Suppressor macrophage (primary cell): Measurements from ENCODE around the gene GPER1.
A peak's percentile ranks its signal among the peaks of the same experiment; 100 is the strongest.

ENCODE experiments used
- DNase-seq, 4 experiments: peaks; one replicate each; pipeline ENCODE4 v3.0.0-alpha.2; 2020 to 2022

The GPER1 gene

DNA sequence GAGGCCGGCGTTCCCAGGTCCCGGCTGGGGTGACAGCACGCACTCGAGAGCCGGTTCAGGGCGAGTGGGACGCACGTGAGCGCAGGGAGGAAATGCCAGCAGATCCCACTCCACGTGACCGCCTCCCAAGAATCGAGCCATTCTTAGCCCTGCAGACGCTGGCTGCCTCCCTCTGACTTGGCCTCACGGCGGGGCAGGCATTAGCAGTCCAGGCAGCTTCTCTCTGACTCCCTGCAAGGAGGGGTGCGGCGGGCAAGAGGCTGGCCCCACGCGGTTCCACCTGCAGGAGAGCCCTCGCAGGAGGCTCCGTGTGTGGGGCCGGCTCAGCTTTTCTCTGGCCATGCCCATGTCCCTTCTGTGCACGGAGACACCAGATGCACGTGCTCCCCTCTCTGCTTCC, 33.5 kb upstream of the GPER1 start:
- DNase-seq = no peak

- DNase-seq = peak in 2 of 4 experiments; percentile 38 to 50
Measured at GRCh38 chr7:1054861-1055450, 33.0 kb upstream of the GPER1 start.

DNA sequence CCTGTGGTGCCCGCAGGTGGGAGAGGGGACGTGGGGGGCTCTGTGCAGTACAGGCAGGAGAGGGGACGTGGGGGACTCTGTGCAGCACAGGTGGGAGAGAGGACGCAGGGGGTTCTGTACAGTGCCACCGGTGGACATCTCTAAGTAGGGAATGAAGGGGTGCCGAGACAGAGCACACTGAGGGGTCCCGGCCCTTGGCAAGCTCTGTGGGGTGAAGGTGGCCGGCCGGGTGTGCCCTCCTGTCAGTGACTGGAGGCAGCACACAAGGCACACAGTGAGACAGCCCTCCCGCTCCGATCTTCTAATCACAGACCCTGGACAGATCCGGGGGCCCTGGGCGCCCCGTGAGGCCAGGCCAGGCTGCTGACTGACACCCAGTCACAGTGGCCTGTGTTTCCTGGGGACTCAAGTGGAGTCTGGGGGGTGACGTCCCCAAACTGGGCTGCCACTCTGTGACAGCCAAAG, 32.4 kb upstream of the GPER1 start:
- no peak for DNase-seq

DNA sequence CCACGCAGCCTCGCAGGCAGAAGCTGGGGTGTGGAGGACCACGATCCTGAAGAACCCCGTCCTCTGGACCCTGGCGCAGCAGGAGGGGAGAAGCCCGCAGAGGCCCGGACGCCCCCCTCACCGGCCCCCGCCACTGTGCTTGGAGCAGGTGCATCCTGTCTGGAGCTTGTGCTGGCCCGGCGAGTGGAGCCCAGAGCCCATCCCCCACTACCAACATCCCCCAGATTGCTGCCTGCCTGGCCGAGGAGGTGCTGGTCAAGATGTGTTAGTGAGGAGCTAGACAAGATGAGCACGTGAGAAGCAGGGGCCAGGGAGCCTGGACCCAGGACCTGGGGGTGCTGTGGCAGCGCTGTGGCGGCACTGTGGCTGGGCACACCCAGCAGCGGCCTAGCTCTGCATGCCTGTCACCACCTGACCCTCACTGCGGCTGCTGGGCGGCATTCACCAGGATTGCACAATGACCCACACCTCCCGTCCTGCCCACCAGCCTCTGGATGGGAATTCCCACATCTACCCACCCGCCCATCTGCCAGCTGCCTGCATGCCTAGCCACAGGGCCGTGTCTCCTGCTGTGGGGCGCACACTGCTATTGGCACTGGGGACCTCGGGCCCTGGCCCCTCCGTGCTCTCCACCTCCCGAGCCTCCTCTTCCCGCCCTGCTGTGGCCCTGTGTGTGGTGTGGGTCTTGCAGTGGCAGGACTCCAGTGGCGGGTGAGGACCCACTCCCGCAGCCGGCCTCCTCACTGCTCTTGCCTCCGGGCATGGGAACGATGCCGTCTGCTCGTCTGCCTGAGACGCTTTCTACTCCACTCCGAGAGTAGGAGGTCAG, 31.7 kb upstream of the GPER1 start:
- DNase-seq = peak in 3 of 4 experiments; percentile 37 to 67 (median 57)

GRCh38 chr7:1056785-1057410, 31.0 kb upstream of the GPER1 start:
- no peak for DNase-seq

DNA sequence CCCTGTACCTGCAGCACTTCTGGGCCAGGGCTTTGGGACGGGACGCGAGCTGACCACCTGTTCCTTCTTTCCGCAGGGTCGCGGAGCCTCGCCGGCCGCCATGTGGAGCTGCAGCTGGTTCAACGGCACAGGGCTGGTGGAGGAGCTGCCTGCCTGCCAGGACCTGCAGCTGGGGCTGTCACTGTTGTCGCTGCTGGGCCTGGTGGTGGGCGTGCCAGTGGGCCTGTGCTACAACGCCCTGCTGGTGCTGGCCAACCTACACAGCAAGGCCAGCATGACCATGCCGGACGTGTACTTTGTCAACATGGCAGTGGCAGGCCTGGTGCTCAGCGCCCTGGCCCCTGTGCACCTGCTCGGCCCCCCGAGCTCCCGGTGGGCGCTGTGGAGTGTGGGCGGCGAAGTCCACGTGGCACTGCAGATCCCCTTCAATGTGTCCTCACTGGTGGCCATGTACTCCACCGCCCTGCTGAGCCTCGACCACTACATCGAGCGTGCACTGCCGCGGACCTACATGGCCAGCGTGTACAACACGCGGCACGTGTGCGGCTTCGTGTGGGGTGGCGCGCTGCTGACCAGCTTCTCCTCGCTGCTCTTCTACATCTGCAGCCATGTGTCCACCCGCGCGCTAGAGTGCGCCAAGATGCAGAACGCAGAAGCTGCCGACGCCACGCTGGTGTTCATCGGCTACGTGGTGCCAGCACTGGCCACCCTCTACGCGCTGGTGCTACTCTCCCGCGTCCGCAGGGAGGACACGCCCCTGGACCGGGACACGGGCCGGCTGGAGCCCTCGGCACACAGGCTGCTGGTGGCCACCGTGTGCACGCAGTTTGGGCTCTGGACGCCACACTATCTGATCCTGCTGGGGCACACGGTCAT, 30.3 kb upstream of the GPER1 start:
- DNase-seq = no peak

- no peak for DNase-seq
Measured at GRCh38 chr7:1058311-1058710, 29.6 kb upstream of the GPER1 start.

- no peak for DNase-seq
Measured at GRCh38 chr7:1058821-1059199, 29.1 kb upstream of the GPER1 start.

- DNase-seq = peak in 1 of 4 experiments; percentile 14
Measured at GRCh38 chr7:1059200-1060091, 28.5 kb upstream of the GPER1 start.

GRCh38 chr7:1060315-1061072, 27.4 kb upstream of the GPER1 start:
- peak; percentile 68 to 83 (median 76) for DNase-seq

DNA sequence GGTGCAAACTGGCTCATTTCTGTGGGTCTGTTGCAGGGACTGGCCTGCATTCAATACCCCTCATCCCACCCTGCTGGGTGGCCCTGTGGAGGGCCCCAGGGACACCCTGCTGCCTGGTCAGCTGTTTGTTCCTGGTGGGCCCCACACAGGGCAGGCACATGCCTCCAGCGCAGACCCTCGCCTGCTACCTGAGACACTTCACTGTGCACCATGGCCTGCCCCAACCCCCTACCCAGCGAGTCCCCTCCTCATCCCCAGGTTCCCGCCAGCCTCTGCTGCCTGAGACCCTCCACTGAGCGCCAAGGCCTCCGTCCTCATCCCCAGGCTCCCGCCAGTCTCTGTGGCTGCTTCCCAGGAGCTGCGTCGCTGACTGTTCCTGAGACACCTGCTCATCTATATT, 26.7 kb upstream of the GPER1 start:
- DNase-seq = no peak

- peak; percentile 77 to 86 (median 82) for DNase-seq
Measured at GRCh38 chr7:1062296-1063294, 25.3 kb upstream of the GPER1 start.

GRCh38 chr7:1063361-1063760, 24.6 kb upstream of the GPER1 start:
- no peak for DNase-seq

DNA sequence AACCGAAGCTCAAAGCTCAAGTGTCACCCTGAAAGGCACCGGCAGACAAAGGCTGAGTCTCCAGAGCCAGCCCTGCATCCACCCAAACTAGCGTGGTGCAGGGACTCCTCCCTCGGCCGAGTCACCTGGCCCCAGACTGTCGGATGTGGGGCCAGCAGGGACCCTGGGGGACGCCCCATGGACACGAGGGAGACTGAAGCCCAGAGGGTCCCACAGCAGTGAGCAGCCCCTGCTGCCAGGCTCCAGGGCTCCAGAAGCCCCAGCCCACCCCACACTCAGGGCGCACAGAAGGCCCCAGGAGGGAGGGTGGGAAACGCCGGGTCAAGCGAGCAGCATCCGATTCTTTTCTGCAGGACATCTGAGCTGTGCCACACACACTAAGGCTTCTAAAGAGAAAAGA, 23.3 kb upstream of the GPER1 start:
- no peak for DNase-seq

- DNase-seq = no peak
Measured at GRCh38 chr7:1065263-1065584, 22.7 kb upstream of the GPER1 start.

- DNase-seq = peak; percentile 88 to 94 (median 91)
Measured at GRCh38 chr7:1065585-1066241, 22.2 kb upstream of the GPER1 start.

- DNase-seq = no peak
Measured at GRCh38 chr7:1066242-1066588, 21.7 kb upstream of the GPER1 start.

GRCh38 chr7:1068013-1068412, 19.9 kb upstream of the GPER1 start:
- DNase-seq = no peak

DNA sequence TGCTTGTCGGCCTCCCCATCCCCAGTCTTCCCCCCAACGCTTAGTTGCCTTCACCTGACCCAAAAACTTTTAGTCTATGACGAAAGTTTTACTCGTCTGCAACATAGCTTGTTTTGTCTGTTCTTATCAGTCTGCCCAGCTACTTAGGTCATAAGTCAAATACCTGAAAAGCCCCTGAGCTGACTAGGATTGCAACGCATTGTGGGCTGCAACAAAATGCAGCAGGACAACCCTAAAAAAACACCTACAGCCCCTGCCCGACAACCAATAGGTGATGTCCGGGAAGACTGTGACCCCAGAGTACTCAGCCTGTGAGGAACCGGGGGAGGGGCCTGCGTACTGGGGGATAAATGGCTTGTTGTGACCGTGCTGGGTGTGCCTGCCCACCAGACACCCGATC, 19.3 kb upstream of the GPER1 start:
- DNase-seq = no peak
